ENCODE data around the gene MKKS.

MKKS gene

GRCh38 chr20:10367693-10367942, 66.4 kb downstream of the MKKS start:
- no peak for DNase-seq

GRCh38 chr20:10366898-10367692, 66.9 kb downstream of the MKKS start:
- DNase-seq, result no peak

GRCh38 chr20:10362674-10363073, 71.3 kb downstream of the MKKS start:
- DNase-seq, result no peak

DNA sequence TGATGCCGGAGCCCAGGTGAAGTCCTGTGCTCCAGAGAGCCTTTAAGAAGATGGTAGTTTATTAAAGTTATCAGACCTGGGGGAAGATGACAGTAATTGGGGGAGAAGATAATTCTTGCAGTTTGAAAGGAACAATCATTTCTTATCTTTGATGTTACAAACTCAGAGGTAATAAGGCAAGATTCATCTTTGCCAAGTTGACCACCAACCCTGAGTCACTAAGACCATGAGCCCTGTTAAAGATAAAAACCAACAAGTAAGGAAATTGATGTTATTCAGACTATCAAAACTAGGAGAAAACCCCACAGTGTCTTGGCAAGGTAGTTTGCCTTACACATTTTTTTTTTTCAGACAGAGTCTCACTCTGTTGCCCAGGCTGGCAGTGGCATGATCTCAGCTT, 73.1 kb downstream of the MKKS start:
- no peak for DNase-seq

DNA sequence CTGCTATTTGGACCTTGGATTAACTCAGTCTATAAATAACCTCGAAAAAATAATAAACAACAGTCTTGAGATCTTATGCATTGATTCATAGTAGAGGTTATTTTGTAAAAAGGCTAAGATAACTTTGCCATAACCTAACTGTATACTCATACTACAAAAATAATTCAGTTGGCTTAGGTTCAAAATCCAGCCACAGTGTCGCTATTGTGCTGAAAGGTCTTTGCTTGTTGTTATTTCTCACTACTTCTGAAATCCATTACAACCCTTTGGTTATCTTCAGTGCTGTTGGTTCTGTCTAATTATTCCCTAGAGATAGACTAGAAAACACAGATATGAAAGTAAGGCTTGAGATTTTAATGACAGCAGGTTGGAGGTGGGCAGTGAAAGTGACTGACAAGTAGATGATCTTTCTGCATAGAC, 74.4 kb downstream of the MKKS start:
- DNase-seq, result no peak

DNA sequence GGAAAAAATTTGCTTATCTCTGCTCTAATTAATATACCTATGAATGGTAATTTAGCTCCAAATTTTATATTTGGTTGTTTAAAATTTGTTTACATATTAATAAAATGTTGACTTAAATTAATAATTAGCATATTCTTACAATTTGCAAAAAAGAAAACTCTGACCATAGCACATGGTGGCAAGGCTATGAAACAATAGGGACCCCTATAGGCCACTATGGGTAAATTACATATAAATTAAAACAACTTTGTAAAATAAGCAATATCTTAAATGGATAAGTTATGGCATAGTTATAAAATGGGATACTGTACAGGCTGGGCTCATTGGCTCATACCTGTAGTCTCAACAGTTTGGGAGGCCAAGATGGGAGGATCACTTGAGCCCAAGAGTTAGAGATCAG, 76.0 kb downstream of the MKKS start:
- DNase-seq, result no peak

- DNase-seq, result no peak
These were observed 76.8 kb downstream of the MKKS start for GRCh38 chr20:10357061-10357708.

DNA sequence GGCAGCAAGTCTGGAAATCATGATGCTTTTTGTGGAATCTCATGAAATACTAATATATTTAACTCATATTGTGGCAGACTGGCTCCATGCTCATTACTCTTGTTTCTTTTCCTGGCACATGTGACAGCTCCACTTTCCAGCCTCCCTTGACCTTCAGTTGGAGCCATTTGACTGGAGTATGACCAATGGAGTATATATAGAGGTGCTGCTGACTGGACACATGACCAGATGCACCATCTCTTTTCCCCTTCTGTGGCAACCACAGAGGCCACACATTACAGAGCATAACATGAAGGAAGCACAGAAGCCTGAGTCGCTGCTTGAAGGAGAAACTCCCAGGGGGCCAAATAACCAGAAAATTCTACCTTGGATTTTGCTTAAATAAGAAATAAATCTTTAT, 77.4 kb downstream of the MKKS start:
- DNase-seq, result no peak

DNA sequence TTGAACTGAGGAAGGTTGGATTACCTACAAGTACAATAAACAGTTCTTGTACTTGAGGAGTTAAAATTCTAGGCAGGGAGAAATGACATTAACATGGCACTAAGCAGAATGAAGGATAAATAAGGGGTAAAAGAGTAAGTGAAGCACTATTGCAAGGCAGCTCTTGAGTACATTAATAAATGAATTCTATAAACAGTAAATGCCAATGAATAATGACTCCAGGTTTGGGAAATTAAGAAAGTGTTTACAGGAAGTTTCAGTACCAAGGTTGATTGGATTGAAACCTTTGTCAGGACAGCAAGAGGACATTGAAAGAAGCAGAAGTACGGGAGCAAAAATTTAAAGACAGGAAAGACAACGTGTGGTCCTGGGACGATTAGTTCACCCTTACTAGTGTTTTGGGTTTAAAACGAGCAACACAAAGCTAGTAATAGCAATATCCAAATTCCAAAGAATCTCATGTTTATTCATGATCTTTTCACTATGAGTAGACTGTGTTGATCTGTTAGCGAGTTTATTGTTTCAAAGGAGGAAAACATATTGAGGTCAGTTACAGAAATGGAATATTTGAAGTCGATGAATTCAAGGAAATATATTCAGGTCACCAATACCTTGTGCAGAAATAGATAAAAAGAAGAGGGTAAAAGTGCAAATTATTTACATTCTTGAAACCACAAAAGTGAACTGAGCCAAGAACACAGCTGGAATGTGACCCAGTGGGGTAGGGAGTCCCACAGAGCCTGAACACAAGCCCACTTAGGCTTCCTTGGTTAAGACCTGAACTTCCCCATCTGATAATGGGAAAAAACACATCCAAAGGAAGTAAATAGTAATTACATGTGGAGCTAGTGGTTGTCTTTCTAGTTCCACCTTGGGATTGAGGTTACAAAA, 80.8 kb downstream of the MKKS start:
- DNase-seq, result no peak

All from CD4-positive, alpha-beta T cell treated with Interferon gamma for 1 hour (primary cell).